HL-60 (cell line): ENCODE data around the gene KSR1.

ENCODE experiments used
- DNase-seq, 2 experiments: peaks; one replicate each; pipeline ENCODE4 v3.0.0-alpha.2; 2010 to 2020; ENCODE audit warnings: low read depth in 1 of 2, low spot score in 1 of 2
- H3K27ac ChIP-seq: fragments of 250-450 bp; sonication (Bioruptor Pico); replicated peaks from 2 replicates; pipeline ENCODE4 v1.5.1; 2020; ENCODE audit warnings: mild to moderate bottlenecking, moderate library complexity
- H3K27me3 ChIP-seq: fragments of 250-450 bp; sonication (Bioruptor Pico); 2 replicates; pipeline ENCODE4 v1.5.1; 2021; ENCODE audit warnings: mild to moderate bottlenecking, moderate library complexity; ENCODE audit not compliant: insufficient read depth, poor library complexity, severe bottlenecking
- H3K4me3 ChIP-seq: replicated peaks from 2 replicates; pipeline ENCODE4 v1.5.1; 2011; ENCODE audit warnings: mild to moderate bottlenecking, control low read depth, low read length; ENCODE audit not compliant: insufficient read depth
- GABPA ChIP-seq: IDR thresholded peaks from 2 replicates; pipeline ENCODE4 v1.6.1; 2012; ENCODE audit warnings: low read depth
- POLR2AphosphoS5 ChIP-seq: IDR thresholded peaks from 2 replicates; pipeline ENCODE4 v1.6.1; 2012; ENCODE audit warnings: low read depth
- REST ChIP-seq: IDR thresholded peaks from 2 replicates; pipeline ENCODE4 v1.6.1; 2012; ENCODE audit warnings: low read depth; ENCODE audit not compliant: insufficient replicate concordance
- SPI1 ChIP-seq: IDR thresholded peaks from 2 replicates; pipeline ENCODE4 v1.6.1; 2012; ENCODE audit warnings: low read depth, mild to moderate bottlenecking, borderline replicate concordance
- TF ChIP-seq, protein P1 (sequence below): IDR thresholded peaks from one replicate; pipeline ENCODE4 v1.5.1; 2011; ENCODE audit warnings: low read length, control low read depth, inconsistent platforms; ENCODE audit not compliant: insufficient read depth

KSR1 gene

DNA sequence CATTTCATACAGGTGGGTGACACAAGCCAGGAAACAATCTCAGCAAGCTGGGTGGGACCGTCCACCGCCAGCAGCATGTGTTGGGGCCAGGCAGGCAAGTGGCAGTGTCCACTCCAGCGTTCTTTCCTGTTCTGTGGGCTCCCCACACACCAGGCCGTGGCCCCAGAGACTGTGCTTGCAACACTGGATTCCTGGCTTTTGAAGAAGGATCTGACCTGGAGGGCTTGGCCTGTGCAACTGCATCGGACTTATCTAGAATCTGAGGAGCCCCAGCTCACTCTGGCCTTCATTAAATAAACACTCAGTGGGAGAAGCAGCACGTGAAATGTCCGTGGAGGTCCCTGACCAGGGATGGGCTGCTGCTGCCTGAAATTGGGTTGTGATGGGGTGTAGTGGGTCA, 3.2 kb downstream of the KSR1 start:
- no peak for DNase-seq
- H3K27ac ChIP-seq: no peak overlapping the region
- no peak overlapping the region for H3K4me3 ChIP-seq
- no peaks in the 10 kb centered on the region for H3K27me3 ChIP-seq
- no peak for TF ChIP-seq SPI1
- no peak for TF ChIP-seq POLR2AphosphoS5
- no peak for TF ChIP-seq REST
- TF ChIP-seq, protein P1, sequence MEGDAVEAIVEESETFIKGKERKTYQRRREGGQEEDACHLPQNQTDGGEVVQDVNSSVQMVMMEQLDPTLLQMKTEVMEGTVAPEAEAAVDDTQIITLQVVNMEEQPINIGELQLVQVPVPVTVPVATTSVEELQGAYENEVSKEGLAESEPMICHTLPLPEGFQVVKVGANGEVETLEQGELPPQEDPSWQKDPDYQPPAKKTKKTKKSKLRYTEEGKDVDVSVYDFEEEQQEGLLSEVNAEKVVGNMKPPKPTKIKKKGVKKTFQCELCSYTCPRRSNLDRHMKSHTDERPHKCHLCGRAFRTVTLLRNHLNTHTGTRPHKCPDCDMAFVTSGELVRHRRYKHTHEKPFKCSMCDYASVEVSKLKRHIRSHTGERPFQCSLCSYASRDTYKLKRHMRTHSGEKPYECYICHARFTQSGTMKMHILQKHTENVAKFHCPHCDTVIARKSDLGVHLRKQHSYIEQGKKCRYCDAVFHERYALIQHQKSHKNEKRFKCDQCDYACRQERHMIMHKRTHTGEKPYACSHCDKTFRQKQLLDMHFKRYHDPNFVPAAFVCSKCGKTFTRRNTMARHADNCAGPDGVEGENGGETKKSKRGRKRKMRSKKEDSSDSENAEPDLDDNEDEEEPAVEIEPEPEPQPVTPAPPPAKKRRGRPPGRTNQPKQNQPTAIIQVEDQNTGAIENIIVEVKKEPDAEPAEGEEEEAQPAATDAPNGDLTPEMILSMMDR: no peak
- no peak for TF ChIP-seq GABPA

GRCh38 chr17:27460196-27460725, 4.0 kb downstream of the KSR1 start:
- TF ChIP-seq REST: no peak
- TF ChIP-seq SPI1: no peak
- TF ChIP-seq, protein P1: no peak
- TF ChIP-seq GABPA: no peak
- TF ChIP-seq POLR2AphosphoS5: no peak
- H3K4me3 ChIP-seq: no peak overlapping the region
- H3K27me3 ChIP-seq: no peaks in the 10 kb centered on the region
- H3K27ac ChIP-seq: no peak overlapping the region
- no peak for DNase-seq

DNA sequence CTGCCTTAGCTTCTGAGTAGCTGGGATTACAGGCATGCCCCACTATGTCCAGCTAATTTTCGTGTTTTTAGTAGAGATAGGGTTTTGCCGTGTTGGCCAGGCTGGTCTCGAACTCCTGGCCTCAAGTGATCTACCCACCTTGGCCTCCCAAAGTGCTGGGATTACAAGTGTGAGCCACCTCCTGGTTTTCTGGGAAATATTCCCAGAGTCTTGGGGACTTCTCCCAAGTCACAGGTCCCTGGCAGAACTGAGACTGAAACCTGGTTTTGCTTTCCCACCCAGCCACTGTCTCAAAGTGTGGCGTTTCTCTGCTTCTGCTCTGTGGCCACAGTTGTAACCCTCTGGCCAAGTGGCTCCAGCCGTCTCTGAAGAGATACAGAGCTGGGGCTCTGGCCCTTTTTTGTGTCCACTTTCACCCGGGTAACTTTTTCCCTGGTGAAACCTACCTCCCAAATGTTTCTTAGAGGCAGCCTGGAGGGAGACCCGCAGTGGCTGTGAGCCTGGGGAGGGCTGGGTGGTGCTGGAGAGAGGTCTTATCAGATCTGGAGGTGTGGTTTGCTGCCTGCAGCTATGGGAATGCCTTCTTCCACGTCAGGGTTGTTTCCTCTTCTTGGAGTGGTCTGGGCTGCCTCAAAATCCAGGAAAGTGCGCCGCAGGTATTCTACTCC, 5.1 kb downstream of the KSR1 start:
- Histone ChIP-seq H3K27me3 (no peaks in the 10 kb centered on the region), H3K4me3 (no peak overlapping the region), H3K27ac (no peak overlapping the region)
- TF ChIP-seq, protein P1: no peak
- no peak for TF ChIP-seq GABPA
- no peak for TF ChIP-seq SPI1
- TF ChIP-seq REST: no peak
- TF ChIP-seq POLR2AphosphoS5: no peak
- DNase-seq: no peak
